H9 (cell line): Measurements from ENCODE around the gene ZBTB20. TPM values are rescaled to one million over a fixed set of nuclear protein-coding genes. Genes with fewer than 3 reads are reported as not detected.

Experiments
- DNase-seq: peaks from one replicate; pipeline ENCODE4 v3.0.0-alpha.2; 2017
- H2AFZ ChIP-seq: one replicate; pipeline ENCODE4 v1.6.1; 2013; ENCODE audit warnings: mild to moderate bottlenecking, low read length, control low read depth, moderate library complexity
- H2AK5ac ChIP-seq: 2 replicates; pipeline ENCODE4 v1.6.1; 2013; ENCODE audit warnings: low read length, control low read depth, mixed read lengths; ENCODE audit not compliant: insufficient read length
- H2BK120ac ChIP-seq: one replicate; pipeline ENCODE4 v1.6.1; 2013; ENCODE audit warnings: low read depth, mild to moderate bottlenecking, low read length, control low read depth, inconsistent platforms; ENCODE audit not compliant: poor library complexity, severe bottlenecking
- H2BK12ac ChIP-seq: 2 replicates; pipeline ENCODE4 v1.6.1; 2013; ENCODE audit warnings: low read length, control low read depth, mixed read lengths, low read depth; ENCODE audit not compliant: insufficient read length
- H2BK15ac ChIP-seq: 2 replicates; pipeline ENCODE4 v1.6.1; 2013; ENCODE audit warnings: low read depth, low read length, control low read depth
- H2BK20ac ChIP-seq: one replicate; pipeline ENCODE4 v1.6.1; 2013; ENCODE audit warnings: low read depth, mild to moderate bottlenecking, low read length, control low read depth, inconsistent platforms; ENCODE audit not compliant: poor library complexity, severe bottlenecking
- H2BK5ac ChIP-seq: 2 replicates; pipeline ENCODE4 v1.6.1; 2013; ENCODE audit warnings: low read length, control low read depth, mixed read lengths; ENCODE audit not compliant: insufficient read length
- H3K14ac ChIP-seq: 2 replicates; pipeline ENCODE4 v1.6.1; 2013; ENCODE audit warnings: low read length, control low read depth; ENCODE audit not compliant: insufficient read depth
- H3K18ac ChIP-seq: 2 replicates; pipeline ENCODE4 v1.6.1; 2013; ENCODE audit warnings: low read depth, mild to moderate bottlenecking, mixed read lengths, low read length, control low read depth; ENCODE audit not compliant: insufficient read length
- H3K23ac ChIP-seq: 2 replicates; pipeline ENCODE4 v1.6.1; 2013; ENCODE audit warnings: low read length, control low read depth, mixed read lengths, low read depth; ENCODE audit not compliant: insufficient read length
- H3K23me2 ChIP-seq: 2 replicates; pipeline ENCODE4 v1.6.1; 2013; ENCODE audit warnings: low read depth, mild to moderate bottlenecking, mixed read lengths, low read length, control low read depth; ENCODE audit not compliant: insufficient read length, poor library complexity, severe bottlenecking
- H3K27ac ChIP-seq: 2 replicates; pipeline ENCODE4 v1.5.1; 2013; ENCODE audit warnings: low read length, control low read depth, mixed read lengths, low read depth; ENCODE audit not compliant: insufficient read length
- H3K27me3 ChIP-seq: 2 replicates; pipeline ENCODE4 v1.6.1; 2013; ENCODE audit warnings: low read length, control low read depth, inconsistent platforms; ENCODE audit not compliant: insufficient read depth
- H3K4ac ChIP-seq: 2 replicates; pipeline ENCODE4 v1.6.1; 2013; ENCODE audit warnings: low read depth, mild to moderate bottlenecking, control low read depth, inconsistent platforms, low read length, moderate library complexity
- H3K4me1 ChIP-seq: 2 replicates; pipeline ENCODE4 v1.6.1; 2013; ENCODE audit warnings: low read length, control low read depth, inconsistent platforms; ENCODE audit not compliant: insufficient read depth
- H3K4me2 ChIP-seq: 2 replicates; pipeline ENCODE4 v1.6.1; 2013; ENCODE audit warnings: low read length, control low read depth, mixed read lengths; ENCODE audit not compliant: insufficient read length, insufficient read depth
- H3K56ac ChIP-seq: 2 replicates; pipeline ENCODE4 v1.6.1; 2013; ENCODE audit warnings: low read depth, mild to moderate bottlenecking, mixed read lengths, low read length, control low read depth; ENCODE audit not compliant: insufficient read length
- H3K79me1 ChIP-seq: 2 replicates; pipeline ENCODE4 v1.6.1; 2013; ENCODE audit warnings: low read depth, mild to moderate bottlenecking, moderate library complexity, low read length, control low read depth, inconsistent platforms; ENCODE audit not compliant: insufficient read depth, poor library complexity, severe bottlenecking
- H3K79me2 ChIP-seq: 2 replicates; pipeline ENCODE4 v1.6.1; 2013; ENCODE audit warnings: low read length, control low read depth, inconsistent platforms; ENCODE audit not compliant: insufficient read depth
- H3K9ac ChIP-seq: 2 replicates; pipeline ENCODE4 v1.6.1; 2013; ENCODE audit warnings: low read length, control low read depth, mixed read lengths; ENCODE audit not compliant: insufficient read length; ENCODE audit errors: extremely low read depth
- H3K9me3 ChIP-seq: one replicate; pipeline ENCODE4 v1.6.1; 2013; ENCODE audit warnings: low read depth, low read length, inconsistent platforms; ENCODE audit not compliant: control insufficient read depth
- H3T11ph ChIP-seq: one replicate; pipeline ENCODE4 v1.6.1; 2013; ENCODE audit warnings: mild to moderate bottlenecking, low read length, control low read depth, inconsistent platforms
- H4K20me1 ChIP-seq: one replicate; pipeline ENCODE4 v1.6.1; 2013; ENCODE audit not compliant: control insufficient read depth, insufficient read length, insufficient read depth
- H4K5ac ChIP-seq: 2 replicates; pipeline ENCODE4 v1.6.1; 2013; ENCODE audit warnings: low read depth, mild to moderate bottlenecking, mixed read lengths, low read length, control low read depth; ENCODE audit not compliant: insufficient read length
- H4K8ac ChIP-seq: replicated peaks from 2 replicates; pipeline ENCODE4 v1.6.1; 2013; ENCODE audit warnings: low read length, control low read depth, mixed read lengths, low read depth; ENCODE audit not compliant: insufficient read length
- H4K91ac ChIP-seq: 2 replicates; pipeline ENCODE4 v1.6.1; 2013; ENCODE audit warnings: low read depth, mild to moderate bottlenecking, moderate library complexity, mixed read lengths, low read length, control low read depth; ENCODE audit not compliant: insufficient read length
- H3K27ac Mint-ChIP-seq, 3 experiments: 2 replicates in 2 of 3; 3 replicates in 1 of 3; pipeline ENCODE4 v1.8.0; 2020 to 2021; ENCODE audit warnings: mixed read lengths in 3 of 3, mild to moderate bottlenecking in 1 of 3, moderate library complexity in 1 of 3
- H3K27me3 Mint-ChIP-seq: 2 replicates; pipeline ENCODE4 v1.8.0; 2021; ENCODE audit warnings: low read depth, mild to moderate bottlenecking, moderate library complexity, mixed read lengths
- H3K36me3 Mint-ChIP-seq, 3 experiments: 2 replicates in 2 of 3; 3 replicates in 1 of 3; pipeline ENCODE4 v1.8.0; 2020 to 2021; ENCODE audit warnings: low read depth in 3 of 3, mixed read lengths in 3 of 3; ENCODE audit not compliant: insufficient read depth in 1 of 3
- H3K4me1 Mint-ChIP-seq, 2 experiments: 2 replicates each; pipeline ENCODE4 v1.8.0; 2020; ENCODE audit warnings: mixed read lengths in 2 of 2
- H3K4me3 Mint-ChIP-seq, 2 experiments: 2 replicates in 1 of 2; 3 replicates in 1 of 2; pipeline ENCODE4 v1.8.0; 2020 to 2021; ENCODE audit warnings: mild to moderate bottlenecking in 2 of 2, mixed read lengths in 2 of 2, moderate library complexity in 1 of 2
- H3K9me3 Mint-ChIP-seq, 2 experiments: 2 replicates in 1 of 2; 3 replicates in 1 of 2; pipeline ENCODE4 v1.8.0; 2020; ENCODE audit warnings: mild to moderate bottlenecking in 2 of 2, mixed read lengths in 2 of 2, moderate library complexity in 1 of 2
- WGBS: extraction: QIAGEN DNeasy Blood & Tissue Kit; methylation state at CpG from one replicate; pipeline ENCODE4 v1.1.7; 2013; ENCODE audit warnings: missing lambda C conversion rate, low lambda C conversion rate, mixed read lengths; ENCODE audit not compliant: insufficient read length; ENCODE audit errors: extremely low coverage; 5-methylcytosine and 5-hydroxymethylcytosine counted together
- total RNA-seq: library from RNA; stranded (reverse); gene quantifications from 2 replicates; pipeline ENCODE4 v1.2.1, GENCODE V29; 2021
- TF ChIP-seq, protein P1 (sequence below): fragments of 200-600 bp; sonication (generic); conservative IDR thresholded peaks from 3 replicates; pipeline ENCODE4 v1.8.0; 2021; ENCODE audit warnings: antibody characterized with exemption, mild to moderate bottlenecking

ZBTB20 gene
- total RNA-seq, 1 experiment from 2014 or later: 0.70 TPM

DNA sequence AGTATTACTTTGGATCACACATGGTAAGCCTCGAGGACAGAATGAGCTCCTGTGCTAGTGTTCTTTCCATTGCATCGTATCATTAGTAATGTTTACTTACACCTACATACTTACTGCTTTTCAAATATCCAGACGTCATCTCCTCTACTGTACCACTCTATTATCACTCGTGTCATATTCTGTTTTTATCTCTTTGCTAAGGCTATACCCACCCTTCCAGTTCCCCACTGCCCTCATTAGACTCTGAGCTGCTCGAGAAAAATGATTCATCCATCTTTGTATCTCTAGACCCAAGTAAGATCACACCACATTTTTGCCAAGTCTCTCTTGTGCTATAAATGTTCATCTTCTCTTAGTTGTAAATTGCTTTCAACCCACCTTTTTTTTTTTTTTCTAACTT, 607.6 kb downstream of the ZBTB20 start:
- Histone ChIP-seq H2BK20ac (no peak overlapping the region), H3K18ac (no peak overlapping the region), H2BK5ac (no peak overlapping the region), H2BK12ac (no peak overlapping the region), H3K79me1 (no peaks in the 10 kb centered on the region), H4K20me1 (no peaks in the 10 kb centered on the region), H3K23ac (no peak overlapping the region), H3K27me3 (no peaks in the 10 kb centered on the region), H3K23me2 (no peaks in the 10 kb centered on the region), H4K5ac (no peak overlapping the region), H3K56ac (no peak overlapping the region), H3K4ac (no peak overlapping the region), H3K79me2 (no peaks in the 10 kb centered on the region), H2AK5ac (no peak overlapping the region), H4K91ac (no peak overlapping the region), H3K9me3 (no peaks in the 10 kb centered on the region), H3K27ac (no peak overlapping the region), H3K14ac (no peak overlapping the region), H3T11ph (no peak overlapping the region), H3K4me2 (no peak overlapping the region), H3K9ac (no peak overlapping the region), H2AFZ (no peak overlapping the region), H2BK120ac (no peak overlapping the region), H4K8ac (no peak overlapping the region), H3K4me1 (no peaks in the 10 kb centered on the region; the same call in 1 of the 2 replicates), H2BK15ac (no peak overlapping the region)
- no peaks in the 10 kb centered on the region for H3K27me3 Mint-ChIP-seq
- H3K9me3 Mint-ChIP-seq: no peaks in the 10 kb centered on the region; a peak in 1 of 5 replicates
- no peaks in the 10 kb centered on the region for H3K36me3 Mint-ChIP-seq
- H3K4me3 Mint-ChIP-seq: no peak overlapping the region
- TF ChIP-seq, protein P1, sequence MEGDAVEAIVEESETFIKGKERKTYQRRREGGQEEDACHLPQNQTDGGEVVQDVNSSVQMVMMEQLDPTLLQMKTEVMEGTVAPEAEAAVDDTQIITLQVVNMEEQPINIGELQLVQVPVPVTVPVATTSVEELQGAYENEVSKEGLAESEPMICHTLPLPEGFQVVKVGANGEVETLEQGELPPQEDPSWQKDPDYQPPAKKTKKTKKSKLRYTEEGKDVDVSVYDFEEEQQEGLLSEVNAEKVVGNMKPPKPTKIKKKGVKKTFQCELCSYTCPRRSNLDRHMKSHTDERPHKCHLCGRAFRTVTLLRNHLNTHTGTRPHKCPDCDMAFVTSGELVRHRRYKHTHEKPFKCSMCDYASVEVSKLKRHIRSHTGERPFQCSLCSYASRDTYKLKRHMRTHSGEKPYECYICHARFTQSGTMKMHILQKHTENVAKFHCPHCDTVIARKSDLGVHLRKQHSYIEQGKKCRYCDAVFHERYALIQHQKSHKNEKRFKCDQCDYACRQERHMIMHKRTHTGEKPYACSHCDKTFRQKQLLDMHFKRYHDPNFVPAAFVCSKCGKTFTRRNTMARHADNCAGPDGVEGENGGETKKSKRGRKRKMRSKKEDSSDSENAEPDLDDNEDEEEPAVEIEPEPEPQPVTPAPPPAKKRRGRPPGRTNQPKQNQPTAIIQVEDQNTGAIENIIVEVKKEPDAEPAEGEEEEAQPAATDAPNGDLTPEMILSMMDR: no peak
- H3K4me1 Mint-ChIP-seq: peaks cover 29 to 31% of the 10 kb centered on the region in 2 experiments
- WGBS: no CpG with 5 or more reads among the region's 5 CpGs
- H3K27ac Mint-ChIP-seq: no peak overlapping the region
- no peak for DNase-seq
